ENCODE results near the gene MACROD2.

- TF ChIP-seq CTCF (IDR thresholded peaks at IDR 0.05): no peak
- TF ChIP-seq POLR2A (IDR thresholded peaks at IDR 0.05): no peak
Observed at GRCh38 chr20:15267935-15268334, 1272.6 kb downstream of the MACROD2 start.
